Neural crest cell (in vitro differentiated cells): Measurements from ENCODE around the gene MRTO4. TPM values are rescaled to one million over a fixed set of nuclear protein-coding genes. Genes with fewer than 3 reads are reported as not detected.
"Not testable (repeated sequence)": the region's sequence is repeated elsewhere in the genome, so short reads cannot be mapped to it uniquely, and the experiment has no call there.

Source experiments
- DNase-seq: peaks from one replicate; pipeline ENCODE4 v3.0.0; 2021; ENCODE audit warnings: low read depth, mixed read lengths, low spot score
- H3K27ac Mint-ChIP-seq: one replicate; pipeline ENCODE4 v1.8.0; 2021; ENCODE audit warnings: mild to moderate bottlenecking, mixed read lengths; ENCODE audit not compliant: unreplicated experiment
- H3K27me3 Mint-ChIP-seq: 2 replicates; pipeline ENCODE4 v1.8.0; 2021; ENCODE audit warnings: low read depth, mild to moderate bottlenecking, mixed read lengths
- H3K36me3 Mint-ChIP-seq: 2 replicates; pipeline ENCODE4 v1.8.0; 2021; ENCODE audit warnings: low read depth, mild to moderate bottlenecking, mixed read lengths
- H3K4me1 Mint-ChIP-seq: 2 replicates; pipeline ENCODE4 v1.8.0; 2021; ENCODE audit warnings: mixed read lengths
- H3K4me3 Mint-ChIP-seq: one replicate; pipeline ENCODE4 v1.8.0; 2021; ENCODE audit warnings: mild to moderate bottlenecking, mixed read lengths
- H3K9me3 Mint-ChIP-seq: 2 replicates; pipeline ENCODE4 v1.8.0; 2021; ENCODE audit warnings: mixed read lengths
- total RNA-seq: library from RNA; stranded (reverse); gene quantifications from 2 replicates; pipeline ENCODE4 v1.2.1, GENCODE V29; 2021
- TF ChIP-seq, protein P1 (sequence below): fragments of 200-600 bp; sonication (generic); conservative IDR thresholded peaks from 2 replicates; pipeline ENCODE4 v1.5.0; 2021; ENCODE audit warnings: antibody characterized with exemption, mild to moderate bottlenecking

MRTO4 gene
- total RNA-seq, 1 donor from 2014 or later = 58.3 TPM

DNA sequence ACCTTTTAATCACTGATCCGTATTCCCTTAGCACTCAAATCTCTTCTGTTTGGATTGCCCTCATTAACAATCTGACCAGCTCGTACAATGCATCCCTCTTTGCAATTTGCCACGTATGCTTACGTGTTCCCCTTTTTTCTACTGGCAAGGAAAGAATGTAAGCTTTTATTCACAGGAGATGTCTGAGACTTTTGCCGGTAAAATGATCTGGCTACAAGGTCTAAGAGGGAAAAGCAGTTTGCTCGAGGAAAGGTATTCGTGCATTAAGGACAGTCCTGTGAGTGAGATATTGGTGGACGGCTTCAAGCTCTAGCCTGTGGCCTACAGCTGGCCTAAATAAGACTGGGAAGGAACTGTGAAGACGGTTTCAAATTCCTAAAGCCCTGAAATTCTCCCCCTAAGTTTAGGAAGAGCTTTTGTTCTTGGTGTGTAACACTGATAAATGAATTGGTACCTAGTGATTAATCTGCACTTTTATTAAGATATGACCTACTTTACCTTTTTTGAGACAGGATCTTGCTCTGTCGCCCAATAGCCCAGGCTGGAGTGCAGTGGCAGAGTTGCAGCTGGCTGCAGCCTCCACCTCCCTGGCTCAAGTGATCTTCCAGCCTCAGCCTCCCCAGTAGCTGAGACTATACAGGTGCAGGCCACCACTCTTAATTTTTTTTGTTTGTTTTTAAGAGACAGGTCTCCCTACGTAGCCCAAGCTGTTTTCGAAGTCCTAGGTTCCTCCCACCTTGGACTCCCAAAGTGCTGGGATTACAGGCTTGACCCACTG lies 40.6 kb upstream of the MRTO4 start:
- Mint-ChIP-seq H3K4me1 (peaks cover 47% of the 10 kb centered on the region), H3K9me3 (no peaks in the 10 kb centered on the region), H3K36me3 (no peaks in the 10 kb centered on the region), H3K27me3 (no peaks in the 10 kb centered on the region), H3K27ac (peak overlapping the region; percentile 98), H3K4me3 (peak overlapping the region; percentile 92)
- TF ChIP-seq, protein P1, sequence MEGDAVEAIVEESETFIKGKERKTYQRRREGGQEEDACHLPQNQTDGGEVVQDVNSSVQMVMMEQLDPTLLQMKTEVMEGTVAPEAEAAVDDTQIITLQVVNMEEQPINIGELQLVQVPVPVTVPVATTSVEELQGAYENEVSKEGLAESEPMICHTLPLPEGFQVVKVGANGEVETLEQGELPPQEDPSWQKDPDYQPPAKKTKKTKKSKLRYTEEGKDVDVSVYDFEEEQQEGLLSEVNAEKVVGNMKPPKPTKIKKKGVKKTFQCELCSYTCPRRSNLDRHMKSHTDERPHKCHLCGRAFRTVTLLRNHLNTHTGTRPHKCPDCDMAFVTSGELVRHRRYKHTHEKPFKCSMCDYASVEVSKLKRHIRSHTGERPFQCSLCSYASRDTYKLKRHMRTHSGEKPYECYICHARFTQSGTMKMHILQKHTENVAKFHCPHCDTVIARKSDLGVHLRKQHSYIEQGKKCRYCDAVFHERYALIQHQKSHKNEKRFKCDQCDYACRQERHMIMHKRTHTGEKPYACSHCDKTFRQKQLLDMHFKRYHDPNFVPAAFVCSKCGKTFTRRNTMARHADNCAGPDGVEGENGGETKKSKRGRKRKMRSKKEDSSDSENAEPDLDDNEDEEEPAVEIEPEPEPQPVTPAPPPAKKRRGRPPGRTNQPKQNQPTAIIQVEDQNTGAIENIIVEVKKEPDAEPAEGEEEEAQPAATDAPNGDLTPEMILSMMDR = no peak
- DNase-seq = no peak

DNA sequence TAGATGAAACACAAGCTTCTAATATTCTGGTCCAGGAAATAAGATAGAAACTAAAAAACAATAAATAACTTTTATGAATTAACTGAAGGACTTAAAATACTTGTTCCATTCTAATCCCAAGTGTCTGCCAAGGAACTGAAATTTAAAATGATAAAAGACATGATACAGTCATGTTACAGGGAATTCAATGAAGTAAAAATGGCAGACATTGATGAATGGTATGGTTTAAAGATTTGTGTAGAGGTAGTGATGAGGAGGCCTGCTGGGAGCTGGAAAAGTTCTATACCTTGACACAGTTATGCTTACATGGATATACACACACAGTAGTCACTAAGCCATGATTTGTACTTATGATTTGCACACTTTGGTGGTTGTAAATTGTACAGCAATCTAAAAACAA lies 39.4 kb upstream of the MRTO4 start:
- Mint-ChIP-seq H3K4me1 (peaks cover 41% of the 10 kb centered on the region), H3K9me3 (no peaks in the 10 kb centered on the region), H3K27me3 (no peaks in the 10 kb centered on the region), H3K27ac (no peak overlapping the region), H3K36me3 (no peaks in the 10 kb centered on the region), H3K4me3 (peak overlapping the region; percentile 69)
- DNase-seq = no peak
- TF ChIP-seq, protein P1 = no peak

DNA sequence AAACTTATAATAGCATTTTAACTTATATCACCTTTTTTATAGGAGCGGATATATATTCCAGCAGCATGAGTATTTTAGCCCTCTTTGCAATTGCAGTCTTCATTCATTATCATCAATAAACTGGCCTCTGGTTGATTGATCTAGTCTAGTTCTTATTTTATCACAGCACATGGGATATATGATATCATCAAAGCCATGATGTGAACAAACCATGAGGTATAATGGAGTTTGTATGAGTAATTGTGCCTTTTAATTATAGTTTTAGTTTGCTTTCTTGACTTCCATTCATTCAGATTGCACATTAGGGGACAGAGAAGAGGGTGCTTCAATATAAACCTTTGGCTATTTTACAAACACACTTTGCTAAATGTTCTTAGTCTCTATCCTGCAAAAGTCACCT lies 38.0 kb upstream of the MRTO4 start:
- no peaks in the 10 kb centered on the region for H3K27me3 Mint-ChIP-seq
- TF ChIP-seq, protein P1 = no peak
- H3K4me3 Mint-ChIP-seq = no peak overlapping the region
- H3K4me1 Mint-ChIP-seq = peaks cover 37% of the 10 kb centered on the region
- H3K27ac Mint-ChIP-seq = no peak overlapping the region
- no peak for DNase-seq
- H3K36me3 Mint-ChIP-seq = peaks cover 5% of the 10 kb centered on the region
- no peaks in the 10 kb centered on the region for H3K9me3 Mint-ChIP-seq

DNA sequence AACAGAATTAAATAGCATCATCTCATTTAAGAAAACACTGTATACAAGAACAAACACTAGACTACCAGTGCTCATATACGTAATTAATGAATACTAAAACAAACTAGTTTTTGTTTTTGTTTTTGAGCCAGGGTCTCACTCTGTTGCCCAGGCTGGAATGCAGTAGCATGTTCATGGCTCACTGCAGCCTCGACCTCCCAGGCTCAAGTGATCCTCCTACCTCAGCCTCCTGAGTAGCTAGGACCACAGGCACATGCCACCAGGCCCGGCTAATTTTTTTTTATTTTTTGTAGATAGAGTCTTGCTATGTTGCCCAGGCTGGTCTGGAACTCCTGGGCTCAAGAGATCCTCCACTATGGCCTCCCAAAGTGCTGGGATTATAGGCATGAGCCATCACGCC lies 35.0 kb upstream of the MRTO4 start:
- H3K27ac Mint-ChIP-seq, H3K27me3 Mint-ChIP-seq, H3K4me3 Mint-ChIP-seq, DNase-seq, H3K9me3 Mint-ChIP-seq: not testable (repeated sequence)
- H3K36me3 Mint-ChIP-seq = peaks cover 10% of the 10 kb centered on the region
- H3K4me1 Mint-ChIP-seq = peaks cover 12% of the 10 kb centered on the region

DNA sequence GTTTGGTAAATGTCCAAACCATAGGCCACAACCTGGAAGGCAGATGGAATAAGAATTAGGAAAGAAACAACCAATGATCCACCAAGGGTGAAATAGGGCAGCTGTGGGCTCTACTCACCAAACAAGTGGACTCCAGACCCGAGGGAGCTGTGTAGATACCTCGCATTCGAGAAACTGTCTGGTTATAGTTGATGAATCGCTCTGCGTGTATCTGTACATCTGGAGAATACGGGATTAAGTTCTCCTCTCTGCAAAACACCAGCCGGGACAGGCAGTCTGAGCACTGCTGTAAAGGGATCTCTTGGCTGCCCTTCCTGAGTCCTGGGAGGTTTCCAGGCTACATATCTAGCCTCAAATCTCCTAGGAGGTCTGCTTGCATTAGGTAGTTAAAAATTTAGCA lies 32.2 kb upstream of the MRTO4 start:
- H3K9me3 Mint-ChIP-seq = no peaks in the 10 kb centered on the region
- peaks cover 16% of the 10 kb centered on the region for H3K36me3 Mint-ChIP-seq
- no peak overlapping the region for H3K4me3 Mint-ChIP-seq
- no peak overlapping the region for H3K27ac Mint-ChIP-seq
- DNase-seq = no peak
- no peaks in the 10 kb centered on the region for H3K27me3 Mint-ChIP-seq
- TF ChIP-seq, protein P1 = no peak
- H3K4me1 Mint-ChIP-seq = no peaks in the 10 kb centered on the region

DNA sequence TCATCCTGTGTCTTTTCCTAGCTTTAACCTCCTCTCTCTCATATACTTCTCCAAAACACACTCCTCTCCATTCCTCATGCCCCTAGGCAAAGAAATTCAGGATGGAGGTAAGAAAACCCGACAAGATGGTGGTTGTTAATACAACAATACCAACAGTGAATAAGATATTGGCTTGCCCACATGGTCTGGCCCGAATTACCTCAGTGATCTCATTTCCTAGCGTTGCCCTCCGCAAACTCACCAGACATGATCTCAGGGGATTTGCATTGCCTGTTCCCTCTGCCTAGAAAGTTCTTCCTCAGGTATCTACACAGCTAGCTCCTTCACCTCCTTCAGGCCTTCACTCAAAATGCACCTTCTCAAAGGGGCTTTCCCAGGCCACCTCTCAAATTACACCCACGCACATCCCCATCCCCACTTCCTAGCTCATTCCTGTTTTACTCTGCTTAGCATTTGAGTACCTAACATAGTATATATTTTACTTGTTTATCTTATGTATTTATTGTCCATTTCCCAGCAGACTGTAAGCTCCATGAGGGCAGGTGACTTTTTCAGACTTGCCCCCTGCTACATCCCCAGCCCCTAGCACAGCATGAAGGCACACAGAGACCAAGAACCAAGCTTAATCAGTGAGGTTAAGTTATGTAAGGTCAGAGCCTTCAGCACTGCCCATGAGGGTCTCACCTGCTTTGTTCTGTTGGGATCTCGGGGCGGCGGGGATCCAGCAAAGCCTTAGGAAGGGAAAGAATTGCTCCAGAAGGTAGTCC lies 31.3 kb upstream of the MRTO4 start:
- Mint-ChIP-seq H3K27ac (no peak overlapping the region), H3K9me3 (no peaks in the 10 kb centered on the region), H3K27me3 (no peaks in the 10 kb centered on the region), H3K4me1 (no peaks in the 10 kb centered on the region), H3K4me3 (no peak overlapping the region), H3K36me3 (peaks cover 16% of the 10 kb centered on the region)
- TF ChIP-seq, protein P1 = no peak
- no peak for DNase-seq
